ENCODE results near the gene CBLN3.
"Not testable (repeated sequence)": the region's sequence is repeated elsewhere in the genome, so short reads cannot be mapped to it uniquely, and the experiment has no call there.

Gene CBLN3

GRCh38 chr14:24429395-24430142 lies at the start of gene CBLN3, which contains the start of gene KHNYN:
TSS of gene CBLN3 (minus strand) at chr14:24429668. CDS start at chr14:24429054, 614 bp downstream.
TSS of gene KHNYN (plus strand) at chr14:24429954. CDS start at chr14:24430731, 777 bp downstream.
- DNase-seq, result peak; percentile 89

DNA sequence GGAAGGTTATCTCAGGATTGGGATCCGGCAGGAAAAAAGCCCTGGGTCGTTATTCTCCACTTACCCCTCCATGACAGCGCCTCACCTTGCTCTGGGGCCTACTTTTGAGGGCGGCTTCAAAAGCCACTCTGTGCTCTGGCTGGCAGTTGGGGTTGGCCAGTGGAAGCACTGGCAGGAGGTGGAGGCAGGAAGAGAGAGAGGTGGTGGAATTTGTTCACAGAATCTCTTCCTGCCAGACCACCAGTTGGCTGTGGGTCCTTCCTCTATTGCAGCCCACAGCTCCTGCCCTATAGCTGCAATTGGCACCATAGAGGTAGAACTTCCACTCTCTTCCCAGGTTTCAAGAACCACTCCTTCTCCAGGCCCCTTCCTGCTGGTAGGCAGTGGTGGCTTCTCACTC lies 45.8 kb upstream of the CBLN3 start:
- DNase-seq, result no peak

GRCh38 chr14:24473211-24473610 lies 43.7 kb upstream of the CBLN3 start:
- no peak for DNase-seq

DNA sequence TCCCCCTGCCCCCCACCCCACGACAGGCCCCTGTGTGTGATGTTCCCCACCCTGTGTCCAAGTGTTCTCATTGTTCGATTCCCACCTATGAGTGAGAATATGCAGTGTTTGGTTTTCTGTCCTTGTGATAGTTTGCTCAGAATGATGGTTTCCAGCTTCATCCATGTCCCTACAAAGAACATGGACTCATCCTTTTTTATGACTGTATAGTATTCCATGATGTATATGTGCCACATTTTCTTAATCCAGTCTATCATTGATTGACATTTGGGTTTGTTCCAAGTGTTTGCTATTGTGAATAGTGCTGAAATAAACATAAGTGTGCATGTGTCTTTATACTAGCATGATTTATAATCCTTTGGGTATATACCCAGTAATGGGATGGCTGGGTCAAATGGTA lies 41.0 kb upstream of the CBLN3 start:
- not testable (repeated sequence) for DNase-seq

DNA sequence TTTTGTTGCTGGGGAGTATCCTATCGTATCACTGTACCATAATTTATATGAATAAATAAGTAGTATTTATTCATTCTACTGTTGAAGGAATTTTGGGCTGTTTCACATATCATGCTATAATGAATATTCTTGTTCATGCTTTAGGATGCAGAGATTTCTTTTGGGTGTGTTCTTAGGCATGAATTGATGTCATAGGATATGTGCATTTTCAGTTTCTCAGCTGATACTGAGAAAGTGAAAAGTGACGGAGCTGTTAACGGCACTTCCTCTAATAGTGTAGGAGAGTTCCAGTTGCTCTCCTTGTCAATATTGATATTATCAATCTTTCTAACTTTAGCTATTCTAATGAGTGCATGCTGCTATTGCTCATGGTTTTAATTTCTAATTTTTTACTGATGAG lies 36.3 kb upstream of the CBLN3 start:
- no peak for DNase-seq

DNA sequence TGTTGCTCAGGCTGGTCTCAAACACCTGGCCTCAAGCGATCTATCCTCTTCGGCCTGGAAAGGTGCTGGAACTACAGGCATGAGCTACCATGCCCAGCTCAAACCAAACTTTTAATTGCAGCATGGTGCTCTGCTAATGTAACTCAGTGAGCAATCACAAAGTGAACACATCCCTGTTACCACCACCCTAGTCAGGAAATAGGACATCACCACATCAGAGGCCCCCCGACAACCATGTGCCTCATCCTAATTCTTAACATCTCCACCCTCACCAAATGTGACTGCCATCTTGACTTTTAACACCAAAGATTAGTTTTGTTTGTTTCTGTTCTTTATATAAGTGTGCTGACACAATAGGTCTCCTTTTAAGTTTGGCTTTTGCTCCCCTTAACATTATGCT lies 35.9 kb upstream of the CBLN3 start:
- DNase-seq, result no peak

GRCh38 chr14:24463884-24464785 lies 34.7 kb upstream of the CBLN3 start:
- no peak for DNase-seq

DNA sequence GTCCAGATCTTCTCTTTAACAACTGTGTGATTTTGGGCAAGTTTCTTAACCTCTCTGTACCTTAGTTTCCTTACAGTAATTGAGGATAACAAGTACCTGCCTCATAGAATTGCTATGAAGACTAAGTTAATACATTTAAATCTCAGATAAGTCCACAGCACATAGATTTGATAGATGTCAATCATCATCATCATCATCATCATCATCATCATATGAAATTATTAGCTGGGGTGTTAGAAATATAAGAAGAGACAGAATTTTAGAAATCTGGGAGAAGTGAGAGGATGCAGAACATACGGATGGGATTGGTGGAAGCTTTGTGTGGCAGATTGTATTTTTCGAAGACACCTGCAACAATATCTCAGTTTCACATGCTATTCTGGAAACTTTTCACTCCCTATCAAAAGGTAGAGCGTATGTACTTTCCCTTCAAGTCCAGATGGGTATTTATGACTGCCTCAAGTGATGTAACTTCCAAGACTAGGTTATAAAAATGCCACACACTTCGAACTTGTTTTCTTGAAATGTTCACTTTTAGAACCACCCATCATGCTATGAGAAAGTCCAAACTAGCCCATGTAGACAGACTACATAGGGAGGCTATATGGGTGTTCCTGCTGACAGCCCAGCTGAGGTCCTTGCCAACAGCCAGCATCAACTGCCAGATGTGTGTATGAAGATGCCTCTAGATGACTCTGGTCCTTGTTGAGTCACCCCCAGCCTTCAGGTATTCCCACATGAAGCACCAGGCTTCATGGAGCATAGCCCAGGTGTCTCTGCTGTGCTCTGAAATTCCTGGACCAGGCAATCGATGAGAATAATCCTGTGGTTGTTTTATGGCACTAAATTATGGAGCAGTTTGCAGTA lies 33.8 kb upstream of the CBLN3 start:
- DNase-seq, result no peak

DNA sequence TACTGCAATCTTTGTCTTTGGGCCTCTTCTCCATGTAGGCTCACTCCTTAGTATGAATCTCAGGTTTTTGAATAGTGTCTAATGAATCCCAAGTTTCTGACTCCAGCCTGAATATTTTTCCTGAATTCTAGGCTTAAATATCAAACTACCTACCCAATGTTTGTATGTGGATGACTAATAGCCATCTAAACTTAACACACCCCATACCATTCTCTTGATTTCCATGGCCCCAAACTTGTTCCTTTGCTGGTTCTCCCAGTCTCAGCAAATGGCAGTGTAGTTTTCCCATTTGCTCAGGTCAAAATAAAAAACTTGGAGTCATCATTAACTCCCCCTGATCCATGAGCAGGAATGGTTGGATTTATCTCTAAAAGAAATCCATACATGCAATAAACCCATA lies 31.9 kb upstream of the CBLN3 start:
- DNase-seq, result no peak

GRCh38 chr14:24459331-24459730 lies 29.9 kb upstream of the CBLN3 start:
- no peak for DNase-seq

DNA sequence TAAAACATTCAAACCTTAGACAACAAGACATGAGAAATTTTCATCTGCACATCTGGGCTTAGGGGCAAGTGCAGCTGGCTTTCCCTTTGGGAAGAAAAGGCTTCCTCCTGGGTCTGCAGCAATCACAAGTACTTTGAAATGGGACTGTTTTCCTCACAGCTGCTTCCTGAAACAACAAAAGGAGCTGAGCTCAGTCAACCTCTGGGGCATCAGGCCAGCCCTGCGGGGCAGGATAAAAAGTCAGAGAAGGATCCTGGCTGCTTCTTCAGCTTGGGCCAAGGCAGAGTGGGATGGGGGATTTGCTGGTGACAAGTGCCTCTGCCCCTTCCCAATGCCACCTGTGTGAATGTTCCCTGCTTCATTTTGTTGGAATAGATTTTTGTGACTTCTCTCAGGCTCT lies 29.3 kb upstream of the CBLN3 start:
- DNase-seq, result no peak

DNA sequence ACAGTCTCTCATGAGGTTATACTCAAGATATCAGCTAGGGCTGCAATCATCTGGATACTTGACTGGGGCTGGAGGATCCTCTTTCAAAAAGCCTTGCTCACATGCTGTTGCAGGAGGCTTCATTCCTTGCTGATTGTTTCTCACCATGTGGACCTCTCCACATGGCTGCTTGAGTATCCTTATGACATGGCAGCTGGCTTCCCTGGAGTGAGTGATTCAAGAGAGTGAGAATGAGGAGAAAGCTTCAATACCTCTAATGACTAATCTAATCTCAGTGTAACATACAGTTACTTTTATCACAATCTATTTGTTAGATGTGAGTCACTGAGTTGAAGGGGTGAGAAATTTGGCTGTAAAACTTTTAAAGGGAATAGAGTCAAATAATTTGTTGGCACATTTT lies 27.5 kb upstream of the CBLN3 start:
- no peak for DNase-seq

DNA sequence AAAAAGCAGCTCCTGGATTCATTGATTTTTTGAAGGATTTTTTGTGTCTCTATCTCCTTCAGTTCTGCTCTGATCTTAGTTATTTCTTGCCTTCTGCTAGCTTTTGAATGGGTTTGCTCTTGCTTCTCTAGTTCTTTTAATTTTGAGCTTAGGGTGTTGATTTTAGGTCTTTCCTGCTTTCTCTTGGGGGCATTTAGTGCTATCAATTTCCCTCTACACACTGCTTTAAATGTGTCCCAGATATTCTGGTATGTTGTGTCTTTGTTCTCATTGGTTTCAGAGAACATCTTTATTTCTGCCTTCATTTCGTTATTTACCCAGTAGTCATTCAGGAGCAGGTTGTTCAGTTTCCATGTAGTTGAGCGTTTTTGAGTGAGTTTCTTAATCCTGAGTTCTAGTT lies 21.4 kb upstream of the CBLN3 start:
- not testable (repeated sequence) for DNase-seq

- no peak for DNase-seq
Measured at GRCh38 chr14:24443053-24443665, 13.7 kb upstream of the CBLN3 start.

GRCh38 chr14:24442240-24443052 lies 13.0 kb upstream of the CBLN3 start, which contains the start of gene SDR39U1:
TSS of gene SDR39U1 (minus strand) at chr14:24442776. CDS start at chr14:24442769, 7 bp downstream.
- DNase-seq, result peak; percentile 95

DNA sequence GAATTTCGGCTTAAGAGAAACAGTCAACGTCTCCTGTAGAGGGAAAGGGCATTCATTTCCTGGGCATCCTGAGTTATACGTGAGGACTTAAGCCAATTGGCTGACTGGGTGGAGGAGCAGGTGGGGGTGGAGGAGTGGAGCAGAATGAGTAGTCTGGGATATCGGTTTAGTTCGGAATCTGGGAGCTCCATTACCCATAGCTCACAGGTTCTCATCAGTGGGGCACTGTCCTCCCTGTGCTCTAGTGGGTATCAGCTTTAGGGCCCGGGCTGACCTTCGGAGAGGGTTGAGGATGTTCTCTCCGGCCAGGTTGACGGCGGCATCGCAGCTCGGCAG lies 12.4 kb upstream of the CBLN3 start:
- no peak for DNase-seq

- no peak for DNase-seq
Measured at GRCh38 chr14:24441485-24441884, 12.0 kb upstream of the CBLN3 start.

DNA sequence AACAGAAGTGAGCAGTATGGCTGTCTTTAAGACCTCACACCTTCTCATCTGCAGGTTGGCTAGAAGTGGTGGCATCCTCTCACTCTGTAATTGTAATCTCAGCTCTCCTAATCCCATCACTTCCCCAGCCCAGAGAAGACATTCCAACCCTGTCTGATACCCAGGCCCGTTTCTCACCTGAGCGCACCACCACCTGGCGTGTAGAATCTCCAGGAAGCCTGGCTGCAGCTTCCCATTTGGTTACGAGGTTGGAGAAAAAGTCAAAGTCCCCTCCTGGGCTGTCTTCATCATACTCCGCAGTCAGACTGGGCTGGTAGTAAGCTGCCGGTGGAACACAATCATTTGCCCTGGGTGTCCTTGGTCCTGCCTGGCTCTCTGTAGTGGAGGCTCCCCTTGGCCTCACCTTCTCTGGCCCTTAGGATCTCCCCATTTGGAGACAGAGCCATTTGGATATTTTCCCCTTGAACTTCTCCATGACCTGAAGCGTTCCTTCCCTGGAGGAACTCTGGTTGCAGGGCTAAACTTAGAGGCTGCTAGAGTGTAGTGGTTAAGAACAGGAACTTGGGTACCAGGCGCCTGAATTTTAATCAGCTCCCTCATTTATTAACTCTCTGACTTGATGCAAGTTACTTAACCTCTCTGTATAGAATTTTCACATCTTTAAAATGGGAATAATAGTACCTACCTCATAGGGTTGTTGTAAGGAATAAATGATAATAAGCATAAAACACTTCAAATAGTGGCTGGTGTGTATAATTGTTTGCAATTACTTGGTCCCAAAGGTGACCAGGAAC lies 11.3 kb upstream of the CBLN3 start:
- no peak for DNase-seq

DNA sequence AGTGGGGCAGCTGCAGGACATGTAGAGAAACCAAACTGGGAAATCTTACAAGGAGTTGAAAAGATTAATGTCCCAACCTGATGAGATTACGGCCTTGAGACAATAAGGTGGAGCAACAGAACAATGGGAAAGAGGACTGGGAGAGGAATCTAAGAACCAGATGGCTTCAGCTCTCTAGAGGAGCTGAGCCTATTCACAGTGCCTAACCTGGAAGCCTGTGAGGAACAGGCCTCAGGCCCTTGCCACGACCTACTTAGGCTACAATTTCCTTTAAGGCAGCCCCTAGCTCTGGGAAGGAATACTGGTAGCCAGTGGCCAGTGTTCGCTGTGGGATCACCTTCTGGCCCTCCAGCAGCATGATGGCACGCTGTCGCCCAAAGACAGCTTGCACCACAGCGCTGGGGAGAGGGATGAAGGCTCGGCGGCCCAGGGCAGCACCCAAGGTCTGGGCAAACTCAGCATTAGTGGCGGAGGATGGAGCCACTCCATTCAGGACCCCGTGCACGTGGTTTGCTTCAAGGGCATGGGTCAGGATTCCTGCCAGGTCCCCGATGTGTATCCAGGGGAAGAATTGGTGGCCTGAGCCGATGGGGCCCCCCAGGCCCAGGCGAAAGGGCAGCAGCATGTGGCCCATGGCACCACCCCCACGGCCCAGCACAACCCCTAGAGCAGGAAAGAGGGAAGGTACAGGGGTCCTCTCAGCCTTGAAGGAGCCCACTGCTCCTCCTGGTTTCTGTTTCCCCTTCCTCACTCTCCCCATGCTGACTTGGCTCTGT lies 10.6 kb upstream of the CBLN3 start:
- DNase-seq, result no peak

GRCh38 chr14:24439257-24439656 lies 9.8 kb upstream of the CBLN3 start:
- DNase-seq, result no peak
